Ishikawa (cell line): ENCODE data around the gene IL26.

Source experiments
- CEBPB ChIP-seq: IDR thresholded peaks from 2 replicates; pipeline ENCODE4 v1.6.1; 2012
- CREB1 ChIP-seq: IDR thresholded peaks from 2 replicates; pipeline ENCODE4 v1.6.1; 2012; ENCODE audit warnings: low read depth
- EGR1 ChIP-seq: IDR thresholded peaks from 2 replicates; pipeline ENCODE4 v1.6.1; 2012
- EP300 ChIP-seq: IDR thresholded peaks from 2 replicates; pipeline ENCODE4 v1.6.1; 2012; ENCODE audit warnings: borderline replicate concordance
- FOXM1 ChIP-seq: IDR thresholded peaks from 2 replicates; pipeline ENCODE4 v1.6.1; 2012; ENCODE audit warnings: low read depth, borderline replicate concordance
- MAX ChIP-seq: IDR thresholded peaks from 2 replicates; pipeline ENCODE4 v1.6.1; 2012
- NFIC ChIP-seq: IDR thresholded peaks from 2 replicates; pipeline ENCODE4 v1.6.1; 2012
- RAD21 ChIP-seq: IDR thresholded peaks from 2 replicates; pipeline ENCODE4 v1.6.1; 2012; ENCODE audit warnings: low read depth
- REST ChIP-seq: IDR thresholded peaks from 2 replicates; pipeline ENCODE4 v1.6.1; 2012; ENCODE audit warnings: low read depth, mild to moderate bottlenecking
- TAF1 ChIP-seq: IDR thresholded peaks from 2 replicates; pipeline ENCODE4 v1.6.1; 2012; ENCODE audit warnings: low read depth, mild to moderate bottlenecking
- TCF12 ChIP-seq: IDR thresholded peaks from 2 replicates; pipeline ENCODE4 v1.6.1; 2012; ENCODE audit warnings: low read depth
- TEAD4 ChIP-seq: IDR thresholded peaks from 2 replicates; pipeline ENCODE4 v1.6.1; 2012
- USF1 ChIP-seq: IDR thresholded peaks from 2 replicates; pipeline ENCODE4 v1.6.1; 2012
- YY1 ChIP-seq: IDR thresholded peaks from 2 replicates; pipeline ENCODE4 v1.6.1; 2012; ENCODE audit warnings: low read depth
- ZBTB7A ChIP-seq: IDR thresholded peaks from 2 replicates; pipeline ENCODE4 v1.6.1; 2012; ENCODE audit warnings: low read depth

Gene IL26

GRCh38 chr12:68252077-68252476 lies 26.5 kb upstream of the IL26 start:
- no peak for TF ChIP-seq NFIC
- TF ChIP-seq CREB1 = no peak
- no peak for TF ChIP-seq ZBTB7A
- TF ChIP-seq TAF1 = no peak
- TF ChIP-seq TEAD4 = no peak

GRCh38 chr12:68250454-68250853 lies 24.8 kb upstream of the IL26 start:
- TF ChIP-seq TCF12 = no peak
- TF ChIP-seq USF1 = no peak
- no peak for TF ChIP-seq NFIC
- TF ChIP-seq FOXM1 = no peak
- TF ChIP-seq RAD21 = no peak
- TF ChIP-seq TAF1 = no peak
- no peak for TF ChIP-seq CREB1
- TF ChIP-seq TEAD4 = no peak
- no peak for TF ChIP-seq YY1
- TF ChIP-seq REST = no peak
- no peak for TF ChIP-seq ZBTB7A
- TF ChIP-seq MAX = no peak
- TF ChIP-seq EP300 = no peak
- TF ChIP-seq EGR1 = no peak
- no peak for TF ChIP-seq CEBPB

- TF ChIP-seq EP300 (no peak), CREB1 (no peak), CEBPB (no peak), MAX (no peak), RAD21 (no peak), ZBTB7A (no peak), TAF1 (no peak), TCF12 (no peak)
Observed at GRCh38 chr12:68247785-68248184, 22.2 kb upstream of the IL26 start.

- TF ChIP-seq YY1 = no peak
- no peak for TF ChIP-seq USF1
- no peak for TF ChIP-seq TAF1
- TF ChIP-seq CREB1 = no peak
- TF ChIP-seq ZBTB7A = no peak
- no peak for TF ChIP-seq RAD21
- TF ChIP-seq FOXM1 = no peak
- TF ChIP-seq EGR1 = no peak
- no peak for TF ChIP-seq EP300
- no peak for TF ChIP-seq MAX
- no peak for TF ChIP-seq REST
- TF ChIP-seq TEAD4 = no peak
- no peak for TF ChIP-seq NFIC
- TF ChIP-seq TCF12 = no peak
- TF ChIP-seq CEBPB = no peak
Observed at GRCh38 chr12:68246350-68246749, 20.7 kb upstream of the IL26 start.

GRCh38 chr12:68245180-68246021 lies 19.8 kb upstream of the IL26 start:
- TF ChIP-seq YY1 (no peak), EP300 (no peak), TEAD4 (no peak), TAF1 (no peak), CEBPB (no peak), REST (no peak), NFIC (no peak), ZBTB7A (no peak), RAD21 (no peak)
